SK-N-SH treated with all-trans-retinoic acid at 6 μM for 48 hours (cell line): ENCODE measurements around the gene TSSK3.

ENCODE experiments used
- ATAC-seq: fragments of 200-7000 bp; cut with Tn5 transposase; 3 replicates; pipeline ENCODE4 v1.9.1; 2020; ENCODE audit warnings: mild to moderate bottlenecking, moderate library complexity
- ARNTL ChIP-seq: fragments of 450-650 bp; formaldehyde crosslinking; IDR thresholded peaks from 2 replicates; pipeline ENCODE4 v1.5.0; 2020; ENCODE audit warnings: low read depth, mild to moderate bottlenecking, moderate library complexity, borderline replicate concordance
- BACH2 ChIP-seq: fragments of 250-450 bp; sonication (Bioruptor Pico); IDR thresholded peaks from 2 replicates; pipeline ENCODE4 v1.9.0; 2021; ENCODE audit warnings: mild to moderate bottlenecking, borderline replicate concordance
- CREB5 ChIP-seq: fragments of 250-450 bp; sonication (Bioruptor Pico); IDR thresholded peaks from 2 replicates; pipeline ENCODE4 v1.5.1; 2020; ENCODE audit warnings: low read depth, mild to moderate bottlenecking, moderate library complexity
- ESRRG ChIP-seq: fragments of 250-450 bp; sonication (Bioruptor Pico); IDR thresholded peaks from 2 replicates; pipeline ENCODE4 v1.6.1; 2021; ENCODE audit warnings: mild to moderate bottlenecking
- GLIS3 ChIP-seq: fragments of 250-450 bp; sonication (Bioruptor Pico); IDR thresholded peaks from 2 replicates; pipeline ENCODE4 v1.5.0; 2020; ENCODE audit warnings: mild to moderate bottlenecking, moderate library complexity
- ISL1 ChIP-seq: fragments of 250-450 bp; sonication (Bioruptor Pico); IDR thresholded peaks from 2 replicates; pipeline ENCODE4 v2.1.2; 2022; ENCODE audit warnings: mild to moderate bottlenecking, moderate library complexity
- OSR1 ChIP-seq: fragments of 250-450 bp; sonication (Bioruptor Pico); IDR thresholded peaks from 2 replicates; pipeline ENCODE4 v1.8.0; 2022; ENCODE audit warnings: moderate library complexity, mild to moderate bottlenecking, inconsistent platforms
- PATZ1 ChIP-seq: fragments of 250-450 bp; sonication (Bioruptor Pico); IDR thresholded peaks from 2 replicates; pipeline ENCODE4 v1.8.0; 2020; ENCODE audit warnings: mild to moderate bottlenecking, moderate library complexity, borderline replicate concordance
- PPARA ChIP-seq: fragments of 250-450 bp; sonication (Bioruptor Pico); IDR thresholded peaks from 2 replicates; pipeline ENCODE4 v1.5.0; 2020; ENCODE audit warnings: mild to moderate bottlenecking, borderline replicate concordance
- RARB ChIP-seq: fragments of 250-450 bp; sonication (Bioruptor Pico); IDR thresholded peaks from 2 replicates; pipeline ENCODE4 v1.8.0; 2021; ENCODE audit warnings: mild to moderate bottlenecking, moderate library complexity
- SNAI2 ChIP-seq: fragments of 250-450 bp; sonication (Bioruptor Pico); IDR thresholded peaks from 2 replicates; pipeline ENCODE4 v1.5.0; 2020; ENCODE audit warnings: mild to moderate bottlenecking, moderate library complexity
- TCF4 ChIP-seq: fragments of 250-450 bp; sonication (Bioruptor Pico); IDR thresholded peaks from 2 replicates; pipeline ENCODE4 v1.8.0; 2021; ENCODE audit warnings: mild to moderate bottlenecking, moderate library complexity, borderline replicate concordance
- TSHZ2 ChIP-seq: fragments of 250-450 bp; sonication (Bioruptor Pico); IDR thresholded peaks from 2 replicates; pipeline ENCODE4 v1.5.0; 2020; ENCODE audit warnings: mild to moderate bottlenecking, moderate library complexity
- ZC3H10 ChIP-seq: fragments of 250-450 bp; sonication (Bioruptor Pico); IDR thresholded peaks from 2 replicates; pipeline ENCODE4 v1.5.1; 2021; ENCODE audit warnings: mild to moderate bottlenecking, moderate library complexity
- ZFP3 ChIP-seq: fragments of 250-450 bp; sonication (Bioruptor Pico); IDR thresholded peaks from 2 replicates; pipeline ENCODE4 v1.5.0; 2020; ENCODE audit warnings: mild to moderate bottlenecking, moderate library complexity
- ZFP30 ChIP-seq: fragments of 450-650 bp; formaldehyde crosslinking; IDR thresholded peaks from 2 replicates; pipeline ENCODE4 v1.5.0; 2022; ENCODE audit warnings: mild to moderate bottlenecking, moderate library complexity
- ZNF565 ChIP-seq: fragments of 450-650 bp; formaldehyde crosslinking; conservative IDR thresholded peaks from 2 replicates; pipeline ENCODE4 v1.5.0; 2020; ENCODE audit warnings: low read depth, mild to moderate bottlenecking, moderate library complexity
- ZNF70 ChIP-seq: fragments of 450-650 bp; formaldehyde crosslinking; IDR thresholded peaks from 2 replicates; pipeline ENCODE4 v1.5.0; 2020; ENCODE audit warnings: mild to moderate bottlenecking, moderate library complexity
- ZNF8 ChIP-seq: fragments of 450-650 bp; formaldehyde crosslinking; IDR thresholded peaks from 2 replicates; pipeline ENCODE4 v1.5.0; 2020; ENCODE audit warnings: mild to moderate bottlenecking, moderate library complexity
- TF ChIP-seq, protein P1 (sequence below): fragments of 250-450 bp; sonication (Bioruptor Pico); IDR thresholded peaks from 2 replicates; pipeline ENCODE4 v1.8.0; 2021; ENCODE audit warnings: low read depth, mild to moderate bottlenecking, moderate library complexity, borderline replicate concordance
- TF ChIP-seq, protein P2 (sequence below): fragments of 250-450 bp; sonication (Bioruptor Pico); IDR thresholded peaks from 2 replicates; pipeline ENCODE4 v1.5.1; 2021; ENCODE audit warnings: mild to moderate bottlenecking, moderate library complexity

Gene TSSK3

DNA sequence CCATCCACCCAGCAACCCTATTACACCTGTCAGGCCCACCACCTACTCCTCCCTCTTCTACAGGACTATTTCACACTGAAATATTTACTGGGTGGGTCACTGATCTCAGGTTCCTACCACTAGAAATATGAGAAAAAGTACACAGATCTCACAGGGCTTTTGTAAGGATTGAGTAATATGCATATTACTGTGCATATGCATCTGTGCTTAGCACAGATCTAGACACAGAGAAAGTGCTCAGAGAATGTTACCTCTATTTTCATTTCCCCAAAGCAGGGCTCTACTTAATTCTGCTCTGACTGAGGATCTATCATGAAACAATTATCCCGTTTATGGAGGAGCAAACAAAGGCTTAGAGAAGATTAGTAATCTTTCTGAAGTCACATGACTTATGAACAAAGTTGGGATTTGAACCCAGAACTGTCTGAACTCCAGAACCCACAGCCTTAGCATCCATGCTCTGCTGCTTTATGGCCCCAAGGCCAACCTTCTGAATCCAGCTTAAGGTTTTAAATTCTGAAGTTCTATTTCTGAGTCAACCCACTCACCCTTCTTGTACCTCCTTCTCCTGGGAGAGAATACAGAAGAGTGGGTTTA, 11.8 kb downstream of the TSSK3 start:
- TF ChIP-seq ARNTL (CRISPR knock-in tag) = no peak
- no peak for TF ChIP-seq ESRRG (CRISPR knock-in tag)
- no peak for TF ChIP-seq TCF4 (CRISPR knock-in tag)
- ATAC-seq = no peak

DNA sequence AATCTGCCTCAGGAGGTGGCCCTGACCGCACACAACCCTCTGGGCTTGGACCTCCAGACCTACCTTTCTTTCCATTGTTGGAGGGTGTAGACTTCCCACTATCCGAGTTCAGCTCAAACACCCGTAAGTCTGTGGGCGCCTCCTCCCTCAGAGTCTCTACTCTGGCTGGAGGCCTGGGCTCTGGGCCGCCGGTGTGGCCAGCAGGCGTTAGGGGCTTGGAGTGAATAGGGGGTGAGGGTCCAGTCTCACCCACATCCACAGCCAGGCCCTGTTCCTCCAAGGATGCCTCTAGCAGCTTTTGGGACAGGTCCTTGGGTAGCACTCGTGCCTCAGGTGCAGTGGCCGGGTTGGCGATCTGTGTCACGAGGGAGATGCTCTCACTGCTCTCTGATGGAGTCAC, 13.9 kb downstream of the TSSK3 start:
- no peak for ATAC-seq
- TF ChIP-seq BACH2 (no peak), ISL1 (no peak), RARB (no peak), OSR1 (CRISPR knock-in tag) (no peak), PPARA (CRISPR knock-in tag) (no peak), ZFP30 (CRISPR knock-in tag) (no peak), GLIS3 (CRISPR knock-in tag) (no peak), ARNTL (CRISPR knock-in tag) (no peak)
- TF ChIP-seq, protein P1, sequence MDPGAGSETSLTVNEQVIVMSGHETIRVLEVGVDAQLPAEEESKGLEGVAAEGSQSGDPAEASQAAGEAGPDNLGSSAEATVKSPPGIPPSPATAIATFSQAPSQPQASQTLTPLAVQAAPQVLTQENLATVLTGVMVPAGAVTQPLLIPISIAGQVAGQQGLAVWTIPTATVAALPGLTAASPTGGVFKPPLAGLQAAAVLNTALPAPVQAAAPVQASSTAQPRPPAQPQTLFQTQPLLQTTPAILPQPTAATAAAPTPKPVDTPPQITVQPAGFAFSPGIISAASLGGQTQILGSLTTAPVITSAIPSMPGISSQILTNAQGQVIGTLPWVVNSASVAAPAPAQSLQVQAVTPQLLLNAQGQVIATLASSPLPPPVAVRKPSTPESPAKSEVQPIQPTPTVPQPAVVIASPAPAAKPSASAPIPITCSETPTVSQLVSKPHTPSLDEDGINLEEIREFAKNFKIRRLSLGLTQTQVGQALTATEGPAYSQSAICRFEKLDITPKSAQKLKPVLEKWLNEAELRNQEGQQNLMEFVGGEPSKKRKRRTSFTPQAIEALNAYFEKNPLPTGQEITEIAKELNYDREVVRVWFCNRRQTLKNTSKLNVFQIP = no peak
- TF ChIP-seq, protein P2, sequence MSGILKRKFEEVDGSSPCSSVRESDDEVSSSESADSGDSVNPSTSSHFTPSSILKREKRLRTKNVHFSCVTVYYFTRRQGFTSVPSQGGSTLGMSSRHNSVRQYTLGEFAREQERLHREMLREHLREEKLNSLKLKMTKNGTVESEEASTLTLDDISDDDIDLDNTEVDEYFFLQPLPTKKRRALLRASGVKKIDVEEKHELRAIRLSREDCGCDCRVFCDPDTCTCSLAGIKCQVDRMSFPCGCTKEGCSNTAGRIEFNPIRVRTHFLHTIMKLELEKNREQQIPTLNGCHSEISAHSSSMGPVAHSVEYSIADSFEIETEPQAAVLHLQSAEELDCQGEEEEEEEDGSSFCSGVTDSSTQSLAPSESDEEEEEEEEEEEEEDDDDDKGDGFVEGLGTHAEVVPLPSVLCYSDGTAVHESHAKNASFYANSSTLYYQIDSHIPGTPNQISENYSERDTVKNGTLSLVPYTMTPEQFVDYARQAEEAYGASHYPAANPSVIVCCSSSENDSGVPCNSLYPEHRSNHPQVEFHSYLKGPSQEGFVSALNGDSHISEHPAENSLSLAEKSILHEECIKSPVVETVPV (CRISPR knock-in tag) = no peak

DNA sequence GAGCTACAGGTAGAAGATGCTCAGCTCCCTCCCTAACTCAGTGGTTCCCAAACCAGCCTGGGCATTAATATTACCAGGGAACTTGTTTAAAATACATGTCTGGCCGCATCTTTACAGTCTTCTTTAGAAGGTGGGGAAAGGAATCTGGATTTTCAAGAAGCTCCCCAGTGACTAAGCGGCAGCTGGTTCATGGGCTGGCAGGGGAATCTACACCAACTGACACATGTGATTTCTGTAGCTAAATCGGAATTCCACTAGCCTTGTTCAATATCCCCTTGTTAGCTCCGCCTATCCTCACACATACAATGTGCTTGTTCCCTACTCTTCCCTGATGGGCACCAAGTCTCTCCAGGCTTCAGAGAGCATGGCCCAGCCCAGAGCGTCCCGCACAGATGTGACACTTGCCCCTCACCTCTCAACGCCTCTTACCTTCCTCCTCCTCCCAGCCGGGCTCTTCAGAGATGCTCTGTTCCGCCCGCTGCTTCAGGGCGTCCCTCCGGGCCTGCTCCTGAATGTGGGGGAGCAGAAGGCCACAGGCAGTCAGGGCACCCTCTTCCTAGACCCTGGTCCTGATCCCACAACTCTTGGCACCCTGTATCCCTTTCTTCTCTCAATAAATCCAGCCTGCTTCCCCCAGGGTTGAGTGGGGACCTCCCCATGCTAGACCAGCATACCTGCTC, 15.3 kb downstream of the TSSK3 start:
- no peak for ATAC-seq
- no peak for TF ChIP-seq CREB5
- no peak for TF ChIP-seq ZNF8 (CRISPR knock-in tag)
- no peak for TF ChIP-seq OSR1 (CRISPR knock-in tag)
- no peak for TF ChIP-seq ZFP3 (CRISPR knock-in tag)
- TF ChIP-seq PPARA (CRISPR knock-in tag) = no peak
- TF ChIP-seq PATZ1 (CRISPR knock-in tag) = no peak
- TF ChIP-seq ISL1 = no peak
- TF ChIP-seq ZNF565 (CRISPR knock-in tag) = no peak
- TF ChIP-seq, protein P2 (CRISPR knock-in tag) = no peak
- no peak for TF ChIP-seq ZNF70 (CRISPR knock-in tag)
- no peak for TF ChIP-seq ZC3H10 (CRISPR knock-in tag)
- TF ChIP-seq ZFP30 (CRISPR knock-in tag) = no peak
- no peak for TF ChIP-seq BACH2
- TF ChIP-seq SNAI2 (CRISPR knock-in tag) = no peak
- no peak for TF ChIP-seq TSHZ2
- TF ChIP-seq, protein P1 = no peak
- TF ChIP-seq ESRRG (CRISPR knock-in tag) = no peak
